ENCODE data around the gene TNFSF9. TPM values are rescaled to one million over a fixed set of nuclear protein-coding genes. Genes with fewer than 3 reads are reported as not detected.

Gene TNFSF9
- total and polyA plus RNA-seq, 12 donors: 0.13 to 0.88 (median 0.21) TPM; not detected in 3

DNA sequence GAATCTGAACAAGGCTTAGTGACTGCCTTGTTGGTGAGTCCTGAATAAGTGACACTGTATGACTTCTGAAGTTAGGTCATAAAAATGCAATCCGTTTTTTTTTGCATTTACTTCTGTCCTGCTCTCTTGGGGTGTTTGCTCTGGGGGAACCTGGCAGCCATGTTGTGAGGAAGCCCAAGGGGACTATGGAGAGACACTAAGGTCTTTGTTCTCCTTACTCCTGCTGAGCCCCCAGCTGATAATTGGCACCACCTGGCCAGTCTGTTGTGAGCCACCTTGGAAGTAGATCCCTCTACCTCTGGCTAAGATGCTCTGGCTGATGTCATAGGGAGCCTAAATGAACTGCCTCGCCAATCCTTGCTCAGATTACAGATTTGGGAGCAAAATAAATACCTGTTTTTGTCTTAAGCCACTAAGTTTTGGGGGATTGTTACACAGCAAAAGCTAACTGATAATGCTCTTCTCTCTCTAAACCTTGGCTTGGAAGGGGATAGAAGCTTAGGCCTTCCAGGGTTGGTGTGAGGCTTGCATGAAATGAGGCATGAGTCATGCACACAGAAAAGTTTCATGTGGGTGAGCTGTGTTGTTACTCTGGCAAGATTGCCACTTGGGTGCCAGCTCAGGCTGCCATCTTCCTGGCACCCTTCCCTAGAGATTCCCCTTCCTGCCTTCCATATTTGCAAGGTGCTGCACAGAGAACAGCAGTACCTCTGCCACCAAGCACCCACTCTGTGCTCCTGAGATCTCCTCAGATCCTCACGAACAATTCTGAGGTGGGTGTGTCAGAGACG is 38.8 kb upstream of the TNFSF9 start:
- no peak overlapping the region for H3K27ac ChIP-seq
- H3K36me3 ChIP-seq: no peaks in the 10 kb centered on the region
- ATAC-seq (no peak), DNase-seq (no peak)
- H3K4me3 ChIP-seq: no peak overlapping the region
- peaks cover 0 to 13% (median 3%) of the 10 kb centered on the region in 7 donors for H3K27me3 ChIP-seq
- H3K4me1 ChIP-seq: no peaks in the 10 kb centered on the region
- H3K9me3 ChIP-seq: peaks cover 0 to 16% (median 4%) of the 10 kb centered on the region in 11 donors
- intact Hi-C loops (cut with DNase I): no loop called here
- no peak for TF ChIP-seq CTCF (IDR thresholded peaks at IDR 0.05)
- 79 to 81% methylated on average over 4 of the region's 4 CpGs for WGBS, 2 donors

- no peak for DNase-seq
- intact Hi-C loops (cut with DNase I): no loop called here
- ATAC-seq: no peak
- Histone ChIP-seq H3K4me1 (no peaks in the 10 kb centered on the region), H3K36me3 (no peaks in the 10 kb centered on the region), H3K27me3 (peaks cover 0 to 17% (median 6%) of the 10 kb centered on the region in 7 donors), H3K4me3 (no peak overlapping the region), H3K9me3 (peaks cover 0 to 16% (median 4%) of the 10 kb centered on the region in 11 donors), H3K27ac (no peak overlapping the region)
- no peak for TF ChIP-seq CTCF (IDR thresholded peaks at IDR 0.05)
- WGBS, 2 donors: 76 to 79% methylated on average over 8 of the region's 8 CpGs
These were observed 36.3 kb upstream of the TNFSF9 start for GRCh38 chr19:6494438-6495036.

DNA sequence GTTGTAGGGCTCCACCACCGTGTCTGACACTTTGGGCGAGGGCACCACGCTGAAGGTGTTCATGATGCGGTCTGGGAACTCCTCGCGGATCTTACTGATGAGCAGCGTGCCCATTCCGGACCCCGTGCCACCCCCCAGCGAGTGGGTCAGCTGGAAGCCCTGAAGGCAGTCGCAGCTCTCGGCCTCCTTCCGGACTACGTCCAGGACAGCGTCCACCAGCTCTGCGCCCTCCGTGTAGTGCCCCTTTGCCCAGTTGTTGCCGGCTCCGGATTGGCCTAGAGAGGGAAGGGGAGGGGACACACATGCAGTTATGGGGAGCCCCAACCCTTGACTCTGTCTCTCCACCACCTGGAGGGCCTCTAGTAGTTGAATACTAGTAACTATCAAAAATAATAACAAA is 34.9 kb upstream of the TNFSF9 start:
- intact Hi-C loops (cut with DNase I): no loop called here
- H3K27me3 ChIP-seq: peaks cover 0 to 31% (median 19%) of the 10 kb centered on the region in 7 donors
- no peak overlapping the region for H3K27ac ChIP-seq
- no peak for TF ChIP-seq CTCF (IDR thresholded peaks at IDR 0.05)
- DNase-seq (no peak), ATAC-seq (no peak)
- H3K9me3 ChIP-seq: peaks cover 0 to 16% (median 4%) of the 10 kb centered on the region in 11 donors
- no peaks in the 10 kb centered on the region for H3K4me1 ChIP-seq
- H3K4me3 ChIP-seq: no peak overlapping the region
- 94 to 97% methylated on average over 19 of the region's 19 CpGs for WGBS, 2 donors
- H3K36me3 ChIP-seq: no peaks in the 10 kb centered on the region

DNA sequence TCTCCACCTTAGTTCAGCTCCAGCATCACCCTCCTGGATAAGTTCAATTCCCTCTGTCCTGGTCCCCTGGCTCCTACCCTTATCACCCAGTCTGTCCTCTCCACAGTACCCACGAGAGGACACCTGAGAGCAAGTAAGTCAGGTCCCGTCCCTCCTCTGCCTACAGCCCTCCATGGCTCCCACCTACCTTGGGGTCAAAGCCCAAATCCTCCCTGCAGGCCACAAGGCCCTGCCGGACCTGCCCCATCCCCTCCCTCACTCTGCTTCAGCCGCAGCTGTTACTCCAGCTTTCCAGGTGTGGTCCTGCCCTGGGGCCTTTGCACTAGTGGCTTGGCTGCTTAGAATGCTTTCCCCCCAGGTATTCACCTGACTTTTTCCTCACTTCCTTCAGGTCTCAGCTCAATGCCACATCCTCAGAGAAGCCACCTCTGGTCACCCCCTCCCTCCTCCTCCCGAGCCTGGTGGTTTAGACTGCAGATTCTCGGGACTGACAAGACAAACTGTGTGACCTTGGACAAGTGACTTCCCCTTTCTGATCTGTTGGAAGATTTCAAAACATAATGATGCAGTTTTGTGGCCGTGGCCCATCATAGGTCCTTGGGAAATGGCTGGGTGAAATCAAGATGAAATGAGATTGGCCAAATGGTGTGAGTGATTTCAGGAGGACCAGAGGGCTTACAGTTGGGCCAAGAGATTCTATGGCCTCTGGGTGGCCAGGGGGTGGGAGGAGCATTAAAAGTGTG is 32.4 kb upstream of the TNFSF9 start:
- intact Hi-C loops (cut with DNase I): no loop called here
- WGBS, 2 donors: 72 to 76% methylated on average over 7 of the region's 7 CpGs

More for the DNA sequence above, 32.4 kb upstream of the TNFSF9 start:
- no peaks in the 10 kb centered on the region for H3K36me3 ChIP-seq
- no peaks in the 10 kb centered on the region for H3K9me3 ChIP-seq
- H3K27me3 ChIP-seq: peaks cover 19 to 53% (median 44%) of the 10 kb centered on the region in 7 donors
- TF ChIP-seq CTCF (IDR thresholded peaks at IDR 0.05): no peak
- peaks cover 0 to 15% (median 12%) of the 10 kb centered on the region in 9 donors for H3K4me1 ChIP-seq
- H3K4me3 ChIP-seq: no peak overlapping the region
- no peak for DNase-seq
- no peak for ATAC-seq
- H3K27ac ChIP-seq: no peak overlapping the region

Measured in heart right ventricle (tissue), 16 donors.